Lower leg skin (tissue), 3 donors: Measurements from ENCODE around the gene POU6F2.

Source experiments
- POLR2A ChIP-seq, 2 donors: fragments of 450-650 bp; IDR thresholded peaks; one replicate each; pipeline ENCODE4 v1.6.1; 2016 to 2017; ENCODE audit warnings: antibody characterized with exemption in 2 of 2, mild to moderate bottlenecking in 1 of 2, moderate library complexity in 1 of 2
- TF ChIP-seq, protein P1 (sequence below), 3 donors: fragments of 450-650 bp; IDR thresholded peaks; one replicate each; pipeline ENCODE4 v1.5.1; 2016; ENCODE audit warnings: antibody characterized with exemption in 3 of 3, mild to moderate bottlenecking in 3 of 3, moderate library complexity in 2 of 3

DNA sequence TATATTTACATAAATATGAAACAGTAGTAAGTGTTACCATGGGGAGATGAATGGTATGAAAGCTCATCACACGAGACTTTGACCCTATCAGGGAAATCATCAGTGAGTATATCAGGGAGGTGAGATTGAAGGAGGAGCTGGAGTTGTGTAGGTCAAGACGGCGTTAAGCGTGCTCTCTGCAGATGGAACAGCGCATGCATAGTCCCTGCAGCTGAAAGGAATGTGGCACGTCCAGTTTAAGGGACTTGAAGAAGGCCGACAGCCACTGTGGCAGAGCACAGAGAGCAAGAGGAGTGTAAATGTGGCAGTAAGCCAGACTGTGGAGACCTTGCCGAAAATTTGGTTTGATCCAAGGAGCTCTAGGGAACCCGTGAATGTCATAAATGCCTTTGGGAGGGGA is 38.9 kb downstream of the POU6F2 start:
- TF ChIP-seq, protein P1, sequence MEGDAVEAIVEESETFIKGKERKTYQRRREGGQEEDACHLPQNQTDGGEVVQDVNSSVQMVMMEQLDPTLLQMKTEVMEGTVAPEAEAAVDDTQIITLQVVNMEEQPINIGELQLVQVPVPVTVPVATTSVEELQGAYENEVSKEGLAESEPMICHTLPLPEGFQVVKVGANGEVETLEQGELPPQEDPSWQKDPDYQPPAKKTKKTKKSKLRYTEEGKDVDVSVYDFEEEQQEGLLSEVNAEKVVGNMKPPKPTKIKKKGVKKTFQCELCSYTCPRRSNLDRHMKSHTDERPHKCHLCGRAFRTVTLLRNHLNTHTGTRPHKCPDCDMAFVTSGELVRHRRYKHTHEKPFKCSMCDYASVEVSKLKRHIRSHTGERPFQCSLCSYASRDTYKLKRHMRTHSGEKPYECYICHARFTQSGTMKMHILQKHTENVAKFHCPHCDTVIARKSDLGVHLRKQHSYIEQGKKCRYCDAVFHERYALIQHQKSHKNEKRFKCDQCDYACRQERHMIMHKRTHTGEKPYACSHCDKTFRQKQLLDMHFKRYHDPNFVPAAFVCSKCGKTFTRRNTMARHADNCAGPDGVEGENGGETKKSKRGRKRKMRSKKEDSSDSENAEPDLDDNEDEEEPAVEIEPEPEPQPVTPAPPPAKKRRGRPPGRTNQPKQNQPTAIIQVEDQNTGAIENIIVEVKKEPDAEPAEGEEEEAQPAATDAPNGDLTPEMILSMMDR (IDR thresholded peaks at IDR 0.05) = no peak
- TF ChIP-seq POLR2A (IDR thresholded peaks at IDR 0.05) = no peak
